GM12878 (cell line): Measurements from ENCODE around the gene MBOAT7. TPM values are rescaled to one million over a fixed set of nuclear protein-coding genes. Genes with fewer than 3 reads are reported as not detected.

Source experiments
- ATF7 ChIP-seq: fragments of 450-650 bp; IDR thresholded peaks from 2 replicates; pipeline ENCODE4 v1.6.1; 2016; ENCODE audit warnings: low read depth, mild to moderate bottlenecking
- BCL3 ChIP-seq: IDR thresholded peaks from 2 replicates; pipeline ENCODE4 v1.6.1; 2011; ENCODE audit warnings: borderline replicate concordance, low read depth, mild to moderate bottlenecking, moderate library complexity, low read length; ENCODE audit not compliant: insufficient read depth, poor library complexity, severe bottlenecking
- EZH2 ChIP-seq: IDR thresholded peaks from 2 replicates; pipeline ENCODE4 v1.6.1; 2012; ENCODE audit warnings: low read depth, mild to moderate bottlenecking, control low read depth, inconsistent platforms, low read length, borderline replicate concordance; ENCODE audit not compliant: control insufficient read depth
- KLF5 ChIP-seq: fragments of 450-650 bp; IDR thresholded peaks from 2 replicates; pipeline ENCODE4 v1.6.1; 2014; ENCODE audit warnings: mild to moderate bottlenecking; ENCODE audit not compliant: partially characterized antibody
- MAX ChIP-seq: IDR thresholded peaks from 2 replicates; pipeline ENCODE4 v1.6.1; 2012; ENCODE audit warnings: low read depth, low read length, improper control_type of control experiment
- MTA2 ChIP-seq: fragments of 450-650 bp; IDR thresholded peaks from 2 replicates; pipeline ENCODE4 v1.6.1; 2016; ENCODE audit warnings: low read depth, mild to moderate bottlenecking, moderate library complexity
- NR2C1 ChIP-seq: fragments of 450-650 bp; IDR thresholded peaks from 2 replicates; pipeline ENCODE4 v1.6.1; 2017; ENCODE audit warnings: antibody characterized with exemption, mild to moderate bottlenecking, moderate library complexity
- NRF1 ChIP-seq: conservative IDR thresholded peaks from 2 replicates; pipeline ENCODE4 v1.6.1; 2011; ENCODE audit warnings: mild to moderate bottlenecking, low read depth, low read length, improper control_type of control experiment
- PAX5 ChIP-seq: IDR thresholded peaks from 2 replicates; pipeline ENCODE4 v1.6.1; 2011; ENCODE audit warnings: low read depth, low read length, borderline replicate concordance
- PAX8 ChIP-seq: fragments of 450-650 bp; IDR thresholded peaks from 2 replicates; pipeline ENCODE4 v1.6.1; 2017; ENCODE audit warnings: mild to moderate bottlenecking, moderate library complexity
- PML ChIP-seq: IDR thresholded peaks from 2 replicates; pipeline ENCODE4 v1.6.1; 2012; ENCODE audit warnings: low read length, inconsistent platforms
- STAT3 ChIP-seq: IDR thresholded peaks from 2 replicates; pipeline ENCODE4 v1.6.1; 2011; ENCODE audit warnings: low read depth, low read length, improper control_type of control experiment
- SUPT20H ChIP-seq: IDR thresholded peaks from 2 replicates; pipeline ENCODE4 v1.6.1; 2011; ENCODE audit warnings: low read depth, mild to moderate bottlenecking, low read length, moderate library complexity, borderline replicate concordance; ENCODE audit not compliant: control insufficient read depth
- TCF3 ChIP-seq: IDR thresholded peaks from 2 replicates; pipeline ENCODE4 v1.6.1; 2012; ENCODE audit warnings: low read depth, mild to moderate bottlenecking, low read length, borderline replicate concordance; ENCODE audit not compliant: insufficient read depth
- ZBTB11 ChIP-seq: fragments of 450-650 bp; formaldehyde crosslinking; IDR thresholded peaks from 2 replicates; pipeline ENCODE4 v1.5.0; 2022; ENCODE audit warnings: mild to moderate bottlenecking, missing genetic modification characterization
- ZBTB33 ChIP-seq: fragments of 450-650 bp; IDR thresholded peaks from 2 replicates; pipeline ENCODE4 v1.6.1; 2017; ENCODE audit warnings: mild to moderate bottlenecking
- ZNF207 ChIP-seq: fragments of 450-650 bp; IDR thresholded peaks from 2 replicates; pipeline ENCODE4 v1.6.1; 2014; ENCODE audit warnings: antibody characterized with exemption, mild to moderate bottlenecking, borderline replicate concordance
- ZNF274 ChIP-seq: IDR thresholded peaks from one replicate; pipeline ENCODE4 v1.8.0; 2011; ENCODE audit not compliant: insufficient read length, insufficient read depth
- polyA plus RNA-seq, 11 experiments: library from polyadenylated mRNA; depleted of rRNA in 4 of 11; unstranded in 6 of 11; stranded (reverse) in 5 of 11; fragments of >200 nt; fragmentation: Nextera tagmentation in 4 of 11; fragmentation: Illumina TruSeq in 1 of 11; extraction: Ambion mirVana in 4 of 11; extraction: Trizol in 1 of 11; gene quantifications; 1 replicate in 1 of 11; 2 replicates in 10 of 11; pipeline versions ENCODE4 v1.2.1 to v1.2.3, GENCODE V29; 2011 to 2016; ENCODE audit warnings: inconsistent platforms in 2 of 11, missing spikeins in 2 of 11, low read depth in 1 of 11
- total RNA-seq, 4 experiments: library from RNA; depleted of rRNA in 3 of 4; stranded (reverse); fragments of >200 nt in 3 of 4; fragmentation: Illumina TruSeq in 1 of 4; extraction: Trizol in 1 of 4; gene quantifications; 2 replicates each; pipeline versions ENCODE4 v1.2.1 to v1.2.3, GENCODE V29; 2013 to 2021

The MBOAT7 gene
- total and polyA plus RNA-seq, 10 of the 15 experiments (the other 5 are each of a cell fraction or from before 2014, with no cell fraction given): 0.69 to 44.5 (median 21.7) TPM

GRCh38 chr19:54159352-54160181, 29.8 kb downstream of the MBOAT7 start, which contains the start of gene LENG1 (continued):
- TF ChIP-seq TCF3 (peak; percentile 48; the same call in 1 of the 2 replicates), ATF7 (0 out of 2 replicates have a peak, but pooled peaks have one; percentile 21), ZNF207 (peak; percentile 95), EZH2 (no peak), ZBTB33 (no peak), PML (peak; percentile 74; the same call in 1 of the 2 replicates), KLF5 (peak; percentile 92), ZNF274 (no peak), ZBTB11 (CRISPR knock-in tag) (0 out of 2 replicates have a peak, but pooled peaks have one; percentile 25), BCL3 (no peak), STAT3 (no peak), PAX8 (no peak), NRF1 (peak; percentile 83), SUPT20H (no peak), NR2C1 (no peak; the same call in 1 of the 2 replicates), MTA2 (no peak), MAX (no peak; the same call in 1 of the 2 replicates), PAX5 (no peak)
